Measurements from ENCODE around the gene DHX30.
"Not testable (repeated sequence)": the region's sequence is repeated elsewhere in the genome, so short reads cannot be mapped to it uniquely, and the experiment has no call there.

Gene DHX30

DNA sequence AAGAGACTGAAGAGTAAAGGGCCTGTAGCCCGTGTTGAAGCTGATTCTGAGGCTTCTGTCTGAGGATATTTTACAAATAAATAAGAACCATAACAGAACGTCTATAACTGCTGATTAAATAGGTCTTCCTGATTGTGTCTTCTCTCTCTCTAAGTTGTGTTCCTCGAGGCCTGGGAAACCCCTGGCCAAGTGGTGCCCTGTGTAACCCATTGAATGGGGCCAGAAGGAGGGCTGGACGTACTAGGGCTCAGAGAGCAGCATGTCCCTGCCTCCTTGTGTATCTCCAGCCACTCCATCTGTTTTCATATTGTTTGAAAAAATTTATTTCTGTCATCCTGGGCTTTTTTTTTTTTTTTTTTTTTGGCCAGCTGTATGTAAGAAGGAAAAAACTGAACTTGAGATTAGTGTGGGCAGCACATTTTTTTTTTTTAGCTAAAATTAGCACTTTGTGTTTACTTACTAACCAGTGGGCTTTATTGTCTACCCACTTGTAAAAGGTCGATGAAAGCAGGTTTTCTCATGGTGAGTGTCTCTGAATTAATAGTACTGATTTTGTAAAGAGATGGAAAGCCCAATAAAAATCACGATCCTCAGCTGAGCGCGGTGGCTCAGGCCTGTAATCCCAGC is 10.7 kb downstream of the DHX30 start:
- DNase-seq (ENCODE audit: low spot score) = no peak

DNA sequence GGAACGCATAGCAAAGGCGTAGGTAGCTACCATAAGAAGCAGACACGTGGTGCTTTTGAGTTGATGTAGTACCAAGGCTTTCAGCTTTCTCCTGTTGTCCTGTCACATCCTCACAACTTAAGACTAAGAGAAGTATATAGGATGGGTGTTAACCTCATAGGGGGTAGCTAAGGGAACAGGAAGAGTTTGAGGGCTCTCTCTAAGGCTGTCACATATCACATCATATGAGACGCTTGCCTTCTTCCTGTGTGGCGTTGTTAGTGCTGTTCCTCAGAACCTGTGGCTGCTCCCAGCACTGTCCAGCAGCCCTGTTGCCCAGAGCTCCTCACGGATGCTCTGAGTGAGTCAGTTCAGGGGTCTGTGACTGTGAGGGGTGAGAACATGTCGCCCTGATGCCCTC is 14.7 kb downstream of the DHX30 start:
- no peak for DNase-seq (ENCODE audit: low spot score)

DNA sequence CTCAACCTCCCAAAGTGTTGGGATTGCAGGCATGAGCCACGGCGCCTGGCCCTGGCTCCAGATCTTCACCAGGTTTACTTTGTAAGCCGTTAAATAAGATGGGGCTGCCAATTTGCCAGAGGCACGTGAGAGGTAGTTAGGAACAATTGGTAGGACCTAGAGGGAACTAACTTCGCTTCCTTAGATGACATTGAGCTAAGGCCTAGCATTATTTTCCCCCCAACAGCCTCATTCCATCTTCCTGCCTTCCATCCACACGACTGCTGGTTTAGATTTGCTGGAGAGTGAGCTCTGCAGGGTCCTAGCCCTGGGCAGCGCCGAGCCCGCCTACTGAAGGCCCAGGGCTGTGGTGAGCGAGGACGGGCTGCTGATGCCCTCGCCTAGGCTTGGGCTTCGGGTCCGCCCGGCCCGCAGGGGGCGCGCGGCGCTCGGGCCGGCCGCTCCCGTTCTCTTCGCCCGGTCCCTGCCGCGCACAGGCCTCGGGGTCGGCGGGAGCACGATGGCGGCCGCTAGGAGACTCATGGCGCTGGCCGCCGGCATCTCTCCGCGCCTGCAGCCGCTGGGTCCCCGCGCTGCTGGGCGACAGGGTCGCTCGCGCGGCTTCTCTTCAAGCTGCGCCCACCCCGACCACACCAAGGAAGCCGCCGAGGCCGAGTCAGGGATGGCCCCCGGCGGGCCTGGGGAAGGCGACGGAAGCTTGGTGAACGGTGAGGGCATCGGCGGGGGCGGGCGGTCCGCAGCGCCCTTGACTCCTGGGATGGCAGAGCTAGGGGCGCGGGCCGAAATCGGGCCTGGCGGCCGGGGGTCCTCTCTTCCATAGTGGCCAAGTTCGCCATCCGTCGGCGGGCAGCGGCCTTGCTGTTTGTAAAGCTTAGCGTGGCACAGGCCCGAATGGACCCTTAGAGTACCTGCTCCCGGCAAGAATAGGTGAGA is 21.9 kb downstream of the DHX30 start:
- DNase-seq (ENCODE audit: low spot score) = peak; percentile 87

DNA sequence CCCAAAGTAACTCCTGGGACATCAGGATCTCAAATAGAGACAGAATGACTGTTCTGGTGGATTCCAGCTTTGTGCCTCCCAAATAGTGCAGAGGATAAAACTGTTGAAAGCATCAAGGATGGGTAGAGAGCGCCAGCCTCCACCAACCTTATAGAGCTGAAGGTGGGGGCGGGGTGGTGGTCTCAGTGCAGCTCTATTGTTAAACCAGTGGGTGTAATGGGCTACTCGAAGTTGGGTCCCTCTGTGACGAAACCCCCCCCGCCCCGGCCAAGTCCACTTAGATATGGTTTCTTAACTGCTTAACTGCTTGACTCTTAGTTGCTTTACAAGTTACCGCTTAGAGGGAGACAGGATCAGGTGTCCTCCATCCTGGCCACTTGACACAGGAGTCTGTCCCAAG is 22.7 kb downstream of the DHX30 start:
- no peak for DNase-seq (ENCODE audit: low spot score)

DNA sequence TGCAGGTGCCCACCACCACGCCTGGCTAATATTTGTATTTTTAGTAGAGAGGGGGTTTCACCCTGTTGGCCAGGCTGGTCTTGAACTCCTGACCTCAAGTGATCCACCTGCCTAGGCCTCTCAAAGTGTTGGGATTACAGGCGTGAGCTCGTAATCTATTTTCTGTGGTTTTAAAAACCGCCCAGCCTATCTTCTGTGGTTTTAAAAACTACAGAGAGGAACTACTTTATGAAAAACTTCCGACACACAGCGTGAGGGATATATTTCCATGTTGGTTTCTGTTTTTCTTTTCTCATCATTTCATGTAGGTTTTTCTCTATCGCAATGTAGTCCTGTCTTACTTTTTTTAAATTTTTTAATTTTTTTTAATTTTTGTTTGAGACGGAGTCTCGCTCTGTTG is 26.5 kb downstream of the DHX30 start:
- not testable (repeated sequence) for DNase-seq (ENCODE audit: low spot score)

DNA sequence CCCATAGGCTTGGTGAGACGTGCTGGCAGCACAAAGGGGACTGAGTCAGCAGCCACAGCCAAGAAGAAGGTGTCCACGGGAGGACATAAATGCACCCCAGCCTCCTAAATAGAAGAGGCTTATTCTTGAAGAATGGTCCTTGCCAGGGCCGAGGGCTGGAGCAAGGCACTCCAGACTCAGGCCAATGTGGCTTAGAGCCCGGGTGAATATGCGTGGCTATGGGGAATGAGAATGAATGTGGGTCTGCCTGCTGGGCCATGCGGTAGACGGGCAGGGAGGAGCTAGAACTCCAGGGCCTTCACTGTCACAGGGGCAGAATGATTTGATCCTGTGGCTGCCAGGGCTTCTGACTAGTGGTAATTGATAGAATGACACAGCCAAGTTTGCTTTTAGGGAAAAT is 34.0 kb downstream of the DHX30 start:
- no peak for DNase-seq (ENCODE audit: low spot score)

DNA sequence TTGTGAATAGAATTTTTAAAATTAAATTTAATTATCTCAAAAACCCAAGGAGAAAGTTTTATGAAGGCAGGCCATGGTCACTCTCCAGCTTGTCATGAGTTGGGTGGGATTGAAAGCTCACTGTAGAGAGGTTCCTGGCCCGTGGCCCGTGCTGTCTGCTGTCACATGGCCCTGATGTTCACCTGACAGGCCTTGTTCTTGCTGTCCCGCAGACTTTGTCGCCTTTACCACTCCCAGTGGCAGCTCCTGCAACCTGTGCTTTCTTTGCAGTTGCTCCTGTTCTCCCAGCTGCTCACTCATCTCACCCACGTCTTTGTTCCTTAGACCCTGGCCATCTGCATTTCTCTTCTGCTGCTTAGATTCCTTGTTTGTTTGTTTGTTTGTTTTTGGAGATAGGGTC is 35.6 kb downstream of the DHX30 start:
- no peak for DNase-seq (ENCODE audit: low spot score)

DNA sequence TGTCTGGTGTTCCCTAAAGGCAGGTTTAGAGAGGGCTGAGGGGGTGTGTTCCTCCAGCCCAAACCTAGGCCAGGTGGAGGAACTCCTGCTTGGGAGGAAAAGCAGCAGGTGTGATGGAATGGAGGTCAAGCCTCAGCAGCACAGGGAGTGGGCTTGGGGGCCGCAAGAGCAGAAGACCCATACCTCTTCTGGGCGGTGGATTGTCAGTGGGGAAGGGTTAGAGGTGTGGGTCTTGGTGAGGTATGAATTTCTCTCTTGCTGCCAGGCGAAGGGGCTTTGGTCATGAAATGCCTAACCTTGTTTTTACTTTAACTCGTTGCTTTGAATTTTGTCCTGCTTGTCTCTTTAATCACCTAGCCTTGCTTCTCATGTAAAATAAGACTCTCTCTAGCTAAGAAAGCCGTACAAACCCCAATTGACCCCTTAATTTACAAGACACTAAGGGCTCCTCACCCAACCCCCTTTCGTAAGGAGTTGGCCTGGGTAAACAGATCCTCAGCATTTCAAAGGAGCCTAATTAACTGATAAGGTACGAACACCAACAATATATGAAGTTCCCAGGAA is 38.9 kb downstream of the DHX30 start:
- DNase-seq (ENCODE audit: low spot score) = no peak

DNA sequence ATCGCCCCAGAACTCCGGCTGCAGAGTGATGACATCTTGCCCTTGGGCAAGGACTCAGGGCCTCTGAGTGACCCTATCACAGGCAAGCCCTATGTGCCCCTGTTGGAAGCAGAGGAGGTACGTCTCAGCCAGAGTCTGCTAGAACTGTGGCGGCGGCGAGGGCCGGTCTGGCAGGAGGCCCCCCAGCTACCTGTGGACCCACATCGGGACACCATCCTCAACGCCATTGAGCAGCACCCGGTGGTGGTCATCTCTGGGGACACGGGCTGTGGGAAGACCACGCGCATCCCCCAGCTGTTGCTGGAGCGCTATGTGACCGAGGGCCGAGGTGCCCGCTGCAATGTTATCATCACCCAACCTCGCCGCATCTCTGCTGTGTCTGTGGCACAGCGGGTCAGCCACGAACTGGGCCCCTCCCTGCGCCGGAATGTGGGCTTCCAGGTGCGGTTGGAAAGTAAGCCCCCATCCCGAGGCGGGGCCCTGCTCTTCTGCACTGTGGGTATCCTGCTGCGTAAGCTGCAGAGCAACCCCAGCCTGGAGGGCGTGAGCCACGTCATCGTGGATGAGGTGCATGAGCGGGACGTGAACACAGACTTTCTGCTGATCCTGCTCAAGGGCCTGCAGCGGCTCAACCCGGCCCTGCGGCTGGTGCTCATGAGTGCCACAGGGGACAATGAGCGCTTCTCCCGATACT is 43.4 kb downstream of the DHX30 start:
- no peak for DNase-seq (ENCODE audit: low spot score)

DNA sequence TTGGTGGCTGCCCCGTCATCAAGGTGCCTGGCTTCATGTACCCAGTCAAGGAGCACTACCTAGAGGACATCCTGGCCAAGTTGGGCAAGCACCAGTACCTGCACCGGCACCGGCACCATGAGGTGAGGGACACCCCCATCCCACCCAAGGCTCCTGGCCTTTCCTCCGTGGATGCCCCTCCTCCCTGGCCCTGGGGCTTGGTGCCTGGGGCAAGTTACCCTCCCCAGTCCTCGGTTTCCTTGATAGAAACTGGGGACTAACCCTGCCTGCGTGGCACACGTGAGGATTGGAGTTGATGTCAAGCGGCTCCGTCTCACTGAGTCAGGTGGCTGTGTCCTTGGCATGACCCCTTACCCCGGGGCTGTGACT is 43.9 kb downstream of the DHX30 start:
- DNase-seq (ENCODE audit: low spot score) = no peak

DNA sequence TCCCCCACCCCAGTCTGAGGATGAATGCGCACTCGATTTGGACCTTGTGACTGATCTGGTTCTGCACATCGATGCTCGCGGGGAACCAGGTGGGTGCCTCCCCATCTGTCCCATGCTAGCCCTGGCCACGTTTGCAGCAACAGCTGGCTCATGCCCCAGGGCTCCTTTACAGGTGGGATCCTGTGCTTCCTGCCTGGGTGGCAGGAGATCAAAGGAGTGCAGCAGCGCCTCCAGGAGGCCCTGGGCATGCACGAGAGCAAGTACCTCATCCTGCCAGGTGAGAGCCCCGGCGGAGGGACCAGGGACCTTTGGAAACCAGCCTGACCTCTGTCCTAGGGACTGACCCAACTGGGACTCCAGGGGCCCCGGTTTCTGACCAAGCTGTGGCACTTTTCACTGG is 44.3 kb downstream of the DHX30 start:
- no peak for DNase-seq (ENCODE audit: low spot score)

DNA sequence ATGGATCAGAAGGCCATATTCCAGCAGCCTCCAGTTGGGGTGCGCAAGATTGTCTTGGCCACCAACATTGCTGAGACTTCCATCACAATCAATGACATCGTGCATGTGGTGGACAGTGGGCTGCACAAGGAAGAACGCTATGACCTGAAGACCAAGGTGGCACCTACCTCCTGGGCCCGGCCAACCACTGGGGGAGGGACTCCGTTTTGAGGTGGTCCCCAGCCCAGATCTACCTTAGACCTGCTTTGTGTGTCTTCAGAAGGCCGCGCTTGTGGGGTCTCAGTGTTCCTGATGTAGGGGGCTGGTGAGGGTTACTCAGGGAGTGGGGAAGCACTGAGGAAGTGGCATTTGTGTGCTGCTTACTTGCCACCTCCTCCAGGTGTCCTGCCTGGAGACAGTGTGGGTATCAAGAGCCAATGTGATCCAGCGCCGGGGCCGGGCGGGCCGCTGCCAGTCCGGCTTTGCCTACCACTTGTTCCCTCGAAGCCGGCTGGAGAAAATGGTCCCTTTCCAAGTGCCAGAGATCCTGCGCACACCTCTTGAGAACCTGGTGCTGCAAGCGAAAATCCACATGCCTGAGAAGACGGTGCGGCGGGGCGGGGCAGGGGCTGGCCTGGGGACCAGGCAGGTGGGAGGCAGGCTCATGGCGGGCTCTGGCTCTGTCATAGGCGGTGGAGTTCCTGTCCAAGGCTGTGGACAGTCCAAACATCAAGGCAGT is 45.0 kb downstream of the DHX30 start:
- no peak for DNase-seq (ENCODE audit: low spot score)

DNA sequence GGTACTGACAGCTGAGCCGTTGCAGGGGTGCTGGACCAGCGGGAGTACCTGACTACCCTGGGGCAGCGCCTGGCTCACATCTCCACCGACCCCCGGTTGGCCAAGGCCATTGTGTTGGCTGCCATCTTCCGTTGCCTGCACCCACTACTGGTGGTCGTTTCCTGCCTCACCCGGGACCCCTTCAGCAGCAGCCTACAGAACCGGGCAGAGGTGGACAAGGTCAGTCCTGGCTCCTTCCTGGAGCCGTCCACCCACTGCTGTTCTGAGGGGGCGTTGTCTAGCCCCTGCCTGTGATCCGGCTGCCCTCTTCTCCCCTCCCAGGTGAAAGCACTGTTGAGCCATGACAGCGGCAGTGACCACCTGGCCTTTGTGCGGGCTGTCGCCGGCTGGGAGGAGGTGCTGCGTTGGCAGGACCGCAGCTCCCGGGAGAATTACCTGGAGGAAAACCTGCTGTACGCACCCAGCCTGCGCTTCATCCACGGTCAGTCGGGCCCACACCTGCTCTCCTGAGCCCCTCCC is 45.7 kb downstream of the DHX30 start:
- DNase-seq (ENCODE audit: low spot score) = no peak

DNA sequence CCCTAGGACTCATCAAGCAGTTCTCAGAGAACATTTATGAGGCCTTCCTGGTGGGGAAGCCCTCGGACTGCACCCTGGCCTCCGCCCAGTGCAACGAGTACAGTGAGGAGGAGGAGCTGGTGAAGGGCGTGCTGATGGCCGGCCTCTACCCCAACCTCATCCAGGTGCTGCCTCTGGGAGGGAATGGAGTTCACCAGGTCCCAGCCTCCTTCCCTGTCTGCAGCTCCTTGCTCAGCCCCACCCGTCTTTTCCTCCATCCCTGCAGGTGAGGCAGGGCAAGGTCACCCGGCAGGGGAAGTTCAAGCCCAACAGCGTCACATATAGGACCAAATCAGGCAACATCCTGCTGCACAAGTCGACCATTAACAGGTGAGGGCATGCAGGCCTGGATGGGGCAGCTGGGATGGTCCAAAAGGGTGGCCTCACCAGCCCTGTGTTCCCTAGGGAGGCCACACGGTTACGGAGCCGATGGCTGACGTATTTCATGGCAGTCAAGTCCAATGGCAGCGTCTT is 46.3 kb downstream of the DHX30 start:
- no peak for DNase-seq (ENCODE audit: low spot score)

DNA sequence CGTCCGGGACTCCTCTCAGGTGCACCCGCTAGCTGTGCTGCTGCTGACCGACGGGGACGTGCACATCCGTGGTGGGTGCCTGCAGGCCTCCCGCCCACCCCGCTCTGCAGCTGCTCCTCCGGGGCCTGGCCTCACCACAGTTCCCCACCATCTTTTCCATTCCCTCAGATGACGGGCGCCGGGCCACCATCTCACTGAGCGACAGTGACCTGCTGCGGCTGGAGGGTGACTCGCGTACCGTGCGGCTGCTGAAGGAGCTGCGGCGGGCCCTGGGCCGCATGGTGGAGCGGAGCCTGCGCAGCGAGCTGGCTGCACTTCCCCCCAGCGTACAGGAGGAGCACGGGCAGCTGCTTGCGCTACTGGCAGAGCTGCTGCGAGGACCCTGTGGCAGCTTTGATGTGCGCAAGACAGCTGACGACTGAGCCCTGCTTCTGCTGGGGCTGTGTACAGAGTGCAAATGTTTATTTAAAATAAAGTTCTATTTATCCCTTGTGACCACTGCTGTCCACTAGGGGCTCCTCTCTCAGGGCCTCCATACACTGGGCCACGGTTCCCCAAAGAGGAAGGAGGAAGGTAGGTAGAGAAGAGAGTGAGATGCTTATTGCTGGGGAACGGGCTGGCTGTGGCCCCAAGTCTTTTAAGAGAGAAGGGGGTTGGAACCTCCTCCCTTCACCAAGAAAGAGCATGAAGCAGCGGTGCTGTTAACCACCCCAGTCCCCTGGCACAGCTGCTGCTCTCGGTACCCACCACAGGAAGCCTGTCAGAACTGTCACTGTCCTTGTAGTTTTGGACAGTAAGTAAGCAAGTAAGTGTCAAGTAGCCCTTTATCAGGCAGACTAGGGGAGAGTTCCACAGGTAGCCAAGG is 47.0 kb downstream of the DHX30 start:
- no peak for DNase-seq (ENCODE audit: low spot score)

DNA sequence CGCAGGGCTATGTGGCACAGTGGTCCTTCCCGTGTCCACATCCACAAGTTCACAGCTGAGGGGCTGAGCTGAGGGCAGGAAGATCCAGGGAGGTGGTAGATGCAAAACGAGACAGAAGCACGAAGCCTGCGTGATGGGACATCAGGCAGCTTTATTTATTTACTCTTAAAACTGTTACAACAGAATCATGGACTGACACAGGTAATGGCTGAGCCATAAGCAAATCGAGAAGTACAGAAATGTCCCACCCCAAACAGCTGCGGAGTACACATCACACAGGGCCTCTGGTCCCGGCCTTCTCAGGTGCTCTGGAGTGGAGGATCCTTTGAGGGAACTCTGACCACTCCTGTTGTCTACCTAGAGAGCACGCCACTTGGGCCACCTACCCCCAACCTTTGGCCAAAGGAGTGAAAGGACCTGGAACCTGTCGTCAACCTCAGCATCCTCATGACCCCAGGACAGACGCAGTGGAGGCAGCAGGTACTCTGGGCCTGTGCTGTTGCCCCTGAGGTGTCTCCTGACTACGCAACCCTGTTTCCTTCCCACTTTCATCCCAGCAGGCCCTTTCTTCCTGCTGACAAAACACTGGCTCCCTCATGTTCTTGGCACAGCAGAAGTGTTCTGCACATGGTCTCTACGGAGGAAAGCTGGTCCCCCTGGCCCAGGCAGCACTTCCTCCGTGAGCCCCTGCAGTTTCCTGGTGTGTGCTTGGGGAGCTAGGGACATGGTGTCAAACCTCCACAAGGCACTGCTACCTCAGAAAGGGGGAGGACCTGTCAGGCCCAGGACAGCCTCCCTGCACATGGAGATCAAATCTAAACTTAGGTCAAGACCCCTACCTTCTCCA is 47.8 kb downstream of the DHX30 start:
- DNase-seq (ENCODE audit: low spot score) = no peak

DNA sequence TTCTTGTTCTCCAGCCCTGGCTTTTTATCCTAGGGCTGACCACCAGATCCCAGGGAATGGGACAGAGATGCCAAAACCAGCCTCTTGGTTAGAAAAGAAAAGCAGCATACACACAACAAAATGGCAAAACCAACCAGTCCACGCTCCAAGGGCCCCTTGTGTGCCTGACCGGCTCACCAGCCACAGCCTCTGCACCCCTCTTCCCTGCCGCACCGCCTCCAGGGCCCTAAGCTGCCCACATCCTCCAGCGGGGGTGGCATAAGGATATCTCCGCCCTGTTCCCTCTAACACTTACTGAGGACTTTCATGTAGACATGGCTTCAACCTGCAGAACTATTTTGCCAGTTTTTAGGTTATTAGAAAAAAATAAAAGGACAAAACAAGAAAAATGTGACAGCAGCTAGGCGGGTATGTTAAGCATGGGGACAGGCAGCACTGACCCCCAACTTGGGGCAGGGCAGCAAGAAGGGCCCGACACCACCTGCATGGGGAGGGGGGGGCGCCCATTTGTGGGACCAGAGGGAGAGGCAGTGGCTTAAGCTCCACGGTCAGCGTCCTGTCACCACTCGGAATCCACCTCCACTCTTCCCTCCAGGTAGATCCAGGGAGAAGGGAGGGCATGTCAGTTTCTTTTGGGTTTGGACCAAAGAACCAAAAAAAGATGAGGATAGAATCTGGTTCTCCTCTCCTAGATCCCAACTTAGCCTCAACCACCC is 49.1 kb downstream of the DHX30 start:
- DNase-seq (ENCODE audit: low spot score) = no peak

DNA sequence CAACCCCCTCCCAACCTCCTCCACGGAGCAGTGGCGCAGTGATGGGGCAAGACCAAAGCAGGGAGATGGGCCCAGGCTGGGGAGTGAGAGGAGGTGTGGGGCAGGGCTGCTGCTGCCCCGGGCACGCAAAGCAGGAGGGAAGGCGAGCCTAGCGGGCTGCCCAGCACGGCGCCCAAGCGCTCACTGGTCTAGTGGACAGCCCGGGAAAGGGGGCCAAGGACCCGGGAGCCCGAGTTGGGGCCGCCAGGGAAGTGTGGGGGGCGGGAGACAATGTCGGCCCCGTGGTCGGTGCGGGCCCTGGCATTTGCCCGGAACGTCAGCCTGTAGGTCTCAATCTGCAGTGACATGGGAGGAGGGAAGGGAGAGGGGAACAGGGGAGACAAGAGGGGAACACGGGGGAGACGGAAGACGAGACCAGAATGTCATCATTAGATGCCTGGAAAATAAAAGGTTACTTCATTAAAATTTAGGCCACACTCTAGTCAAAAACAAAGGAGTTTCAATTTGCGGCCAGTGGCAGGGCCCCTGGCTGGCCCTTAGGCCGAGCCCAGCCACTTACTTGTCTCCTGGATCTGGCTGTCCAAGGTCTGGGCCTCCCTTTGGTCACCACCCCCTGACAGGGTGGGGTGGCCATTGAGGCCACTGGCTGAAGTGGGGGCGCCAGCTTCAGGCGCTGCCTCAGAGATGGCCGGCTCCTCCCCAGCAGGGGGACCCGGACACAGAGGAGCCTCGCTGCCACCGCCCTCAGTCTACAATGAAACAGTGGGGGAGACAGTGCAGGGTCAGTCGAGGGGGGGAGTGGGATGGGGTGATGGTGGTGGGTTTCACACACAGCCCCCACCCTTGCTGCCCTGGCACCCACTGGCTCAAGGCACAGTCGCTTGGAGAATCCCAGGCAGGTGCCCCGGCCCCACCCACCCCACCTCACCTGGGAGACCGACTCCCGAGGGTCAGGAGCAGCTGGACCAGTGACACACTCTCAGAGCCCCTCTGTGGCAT is 50.0 kb downstream of the DHX30 start:
- DNase-seq (ENCODE audit: low spot score) = peak; percentile 60
